ENCODE data around the gene CLUH.

CLUH gene, protein sequence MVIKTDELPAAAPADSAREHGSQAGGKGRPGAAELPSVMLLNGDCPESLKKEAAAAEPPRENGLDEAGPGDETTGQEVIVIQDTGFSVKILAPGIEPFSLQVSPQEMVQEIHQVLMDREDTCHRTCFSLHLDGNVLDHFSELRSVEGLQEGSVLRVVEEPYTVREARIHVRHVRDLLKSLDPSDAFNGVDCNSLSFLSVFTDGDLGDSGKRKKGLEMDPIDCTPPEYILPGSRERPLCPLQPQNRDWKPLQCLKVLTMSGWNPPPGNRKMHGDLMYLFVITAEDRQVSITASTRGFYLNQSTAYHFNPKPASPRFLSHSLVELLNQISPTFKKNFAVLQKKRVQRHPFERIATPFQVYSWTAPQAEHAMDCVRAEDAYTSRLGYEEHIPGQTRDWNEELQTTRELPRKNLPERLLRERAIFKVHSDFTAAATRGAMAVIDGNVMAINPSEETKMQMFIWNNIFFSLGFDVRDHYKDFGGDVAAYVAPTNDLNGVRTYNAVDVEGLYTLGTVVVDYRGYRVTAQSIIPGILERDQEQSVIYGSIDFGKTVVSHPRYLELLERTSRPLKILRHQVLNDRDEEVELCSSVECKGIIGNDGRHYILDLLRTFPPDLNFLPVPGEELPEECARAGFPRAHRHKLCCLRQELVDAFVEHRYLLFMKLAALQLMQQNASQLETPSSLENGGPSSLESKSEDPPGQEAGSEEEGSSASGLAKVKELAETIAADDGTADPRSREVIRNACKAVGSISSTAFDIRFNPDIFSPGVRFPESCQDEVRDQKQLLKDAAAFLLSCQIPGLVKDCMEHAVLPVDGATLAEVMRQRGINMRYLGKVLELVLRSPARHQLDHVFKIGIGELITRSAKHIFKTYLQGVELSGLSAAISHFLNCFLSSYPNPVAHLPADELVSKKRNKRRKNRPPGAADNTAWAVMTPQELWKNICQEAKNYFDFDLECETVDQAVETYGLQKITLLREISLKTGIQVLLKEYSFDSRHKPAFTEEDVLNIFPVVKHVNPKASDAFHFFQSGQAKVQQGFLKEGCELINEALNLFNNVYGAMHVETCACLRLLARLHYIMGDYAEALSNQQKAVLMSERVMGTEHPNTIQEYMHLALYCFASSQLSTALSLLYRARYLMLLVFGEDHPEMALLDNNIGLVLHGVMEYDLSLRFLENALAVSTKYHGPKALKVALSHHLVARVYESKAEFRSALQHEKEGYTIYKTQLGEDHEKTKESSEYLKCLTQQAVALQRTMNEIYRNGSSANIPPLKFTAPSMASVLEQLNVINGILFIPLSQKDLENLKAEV (N-terminal part only)

GRCh38 chr17:2711608-2712299 is at the start of gene CLUH:
TSS of gene CLUH (minus strand) at chr17:2711764. CDS start at chr17:2711661, 103 bp downstream.
- peak; percentile 69 to 71 for DNase-seq

DNA sequence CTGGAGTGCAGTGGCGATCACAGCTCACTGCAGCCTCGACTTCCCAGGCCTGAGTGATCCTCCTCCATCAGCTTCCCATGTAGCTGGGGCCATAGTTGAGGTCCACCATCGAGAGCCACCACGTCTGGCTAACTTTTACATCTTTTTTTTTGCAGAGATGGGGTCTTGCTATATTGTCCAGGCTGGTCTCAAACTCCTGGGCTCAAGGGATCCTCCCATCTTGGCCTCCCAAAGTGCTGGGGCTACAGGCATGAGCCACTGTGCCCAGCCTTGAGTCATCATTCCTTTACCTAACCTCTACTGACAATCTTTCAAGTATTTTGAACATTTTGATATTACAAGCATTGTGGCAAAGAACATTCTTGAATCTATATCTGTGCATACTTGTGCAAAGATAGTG is 47.3 kb upstream of the CLUH start:
- no peak for DNase-seq

- DNase-seq = no peak
Measured at GRCh38 chr17:2755891-2756724, 44.5 kb upstream of the CLUH start.

- no peak for DNase-seq
Measured at GRCh38 chr17:2751491-2751890, 39.9 kb upstream of the CLUH start.

- no peak for DNase-seq
Measured at GRCh38 chr17:2750721-2751120, 39.2 kb upstream of the CLUH start.

DNA sequence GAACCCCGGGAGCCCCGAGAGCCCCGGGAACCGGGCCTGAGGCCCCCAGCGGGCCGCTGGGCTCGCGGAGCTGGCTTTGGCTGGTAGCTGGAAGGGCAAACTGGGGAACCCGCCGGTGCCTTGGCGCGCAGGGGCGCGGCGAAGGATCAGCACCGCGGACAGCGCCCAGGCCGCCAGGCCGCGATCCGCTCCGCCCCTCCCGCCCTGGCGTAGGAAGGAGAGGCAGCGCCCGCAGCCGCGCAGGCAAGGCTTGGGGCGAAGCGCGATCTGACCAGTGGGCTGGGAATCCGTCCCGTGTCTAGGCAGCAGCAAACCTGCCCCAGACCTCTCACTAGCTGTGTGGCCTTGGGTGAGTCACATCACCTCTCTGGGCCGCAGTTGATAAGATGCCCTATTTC is 38.2 kb upstream of the CLUH start:
- peak in 1 of 2 experiments; percentile 22 for DNase-seq

- no peak for DNase-seq
Measured at GRCh38 chr17:2749058-2749783, 37.7 kb upstream of the CLUH start, which contains the start of gene CCDC92B. TSS of gene CCDC92B (minus strand) at chr17:2749652. CDS start at chr17:2735145, 14,507 bp downstream.

- DNase-seq = no peak
Measured at GRCh38 chr17:2745317-2746037, 33.9 kb upstream of the CLUH start.

DNA sequence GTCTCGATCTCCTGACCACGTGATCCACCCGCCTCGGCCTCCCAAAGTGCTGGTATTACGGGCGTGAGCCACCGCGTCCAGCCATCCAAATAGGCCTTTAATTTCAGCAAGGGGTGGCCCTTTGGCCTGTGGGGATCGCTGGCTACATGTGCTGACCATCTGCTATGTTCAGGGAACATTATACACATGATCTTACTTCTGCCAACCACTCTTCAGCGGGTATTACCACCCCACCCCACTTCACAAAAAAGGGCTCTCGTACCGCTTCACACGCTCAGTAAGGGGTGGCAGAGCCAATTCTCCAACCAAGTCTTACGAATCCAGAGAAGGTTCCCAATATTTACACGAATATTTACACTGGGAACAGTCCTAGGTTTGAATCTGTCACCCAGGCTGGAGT is 26.1 kb upstream of the CLUH start:
- no peak for DNase-seq

DNA sequence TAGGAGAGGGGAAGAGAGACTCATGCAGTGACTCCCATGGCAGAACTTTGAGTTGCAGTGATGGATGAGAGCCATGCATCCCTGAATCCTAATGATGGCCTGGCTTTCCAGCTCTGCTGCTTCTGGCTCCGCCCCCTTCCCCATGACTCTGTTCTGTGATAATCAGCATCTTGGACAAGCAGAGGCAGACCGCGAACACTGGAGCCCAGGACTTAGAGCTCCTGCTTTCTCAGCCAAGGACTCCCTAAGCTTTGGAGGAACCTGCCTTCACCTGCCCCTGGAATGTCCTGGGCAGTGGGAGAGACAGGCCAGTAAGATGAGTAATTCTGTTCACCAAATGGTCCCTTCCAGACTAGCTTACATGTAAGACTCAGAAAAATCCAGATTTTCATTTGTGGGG is 25.4 kb upstream of the CLUH start:
- no peak for DNase-seq

DNA sequence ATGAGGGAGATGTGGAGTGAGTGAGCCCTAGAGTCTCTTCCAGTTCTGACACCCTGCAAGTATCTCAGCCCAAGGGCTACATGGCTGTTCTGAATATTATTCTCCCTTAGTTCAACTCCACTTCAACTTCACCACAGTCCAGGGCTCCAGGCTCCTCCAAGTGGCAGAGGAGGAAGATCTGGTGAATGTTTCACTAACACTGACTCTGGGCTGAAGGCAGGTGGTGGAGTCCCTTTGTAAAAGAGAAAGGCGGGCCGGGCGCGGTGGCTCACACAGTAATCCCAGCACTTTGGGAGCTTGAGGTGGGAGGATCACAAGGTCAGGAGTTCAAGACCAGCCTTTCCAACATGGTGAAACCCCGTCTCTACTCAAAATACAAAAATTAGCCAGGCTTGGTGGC is 24.3 kb upstream of the CLUH start:
- no peak for DNase-seq

DNA sequence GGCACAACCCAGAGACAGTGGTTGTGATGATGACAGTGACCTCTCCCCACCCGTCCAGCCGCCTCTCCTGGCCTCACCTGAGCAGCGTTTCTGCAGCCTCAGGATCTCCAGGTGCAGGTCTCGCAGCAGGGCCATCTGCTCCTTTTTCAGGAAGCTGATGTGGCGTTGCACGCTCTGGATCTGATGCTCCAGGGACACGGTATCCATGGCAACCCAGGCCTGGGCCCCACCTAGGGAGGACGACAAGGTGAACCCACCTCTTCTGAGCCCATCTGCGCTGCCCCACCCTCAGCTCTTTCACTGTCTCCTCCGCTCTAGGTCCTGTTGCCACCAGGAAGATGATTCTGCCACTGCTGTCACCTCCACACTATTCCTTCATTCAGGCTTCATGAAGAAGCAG is 23.4 kb upstream of the CLUH start:
- no peak for DNase-seq

DNA sequence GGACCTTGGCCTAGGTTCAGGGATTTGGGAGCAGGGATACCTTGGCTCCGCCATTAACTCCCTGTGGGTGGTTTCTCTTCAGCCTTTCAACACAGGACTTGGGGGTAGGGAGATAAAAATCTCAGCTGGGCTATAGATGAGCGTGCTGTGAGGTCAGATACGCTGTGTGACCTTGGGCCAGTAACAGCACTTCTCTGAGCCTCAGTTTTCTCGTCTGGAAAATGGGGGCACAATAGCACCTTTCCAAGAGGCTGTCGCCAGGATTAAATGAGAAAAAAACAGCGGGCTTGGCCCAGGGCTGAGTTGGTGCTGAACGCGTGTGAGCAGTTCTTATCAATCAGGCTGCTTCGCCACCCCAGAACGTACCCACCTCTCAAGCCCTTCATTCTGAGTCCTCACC is 20.2 kb upstream of the CLUH start:
- DNase-seq = no peak

GRCh38 chr17:2730764-2731353 is 19.3 kb upstream of the CLUH start:
- no peak for DNase-seq

DNA sequence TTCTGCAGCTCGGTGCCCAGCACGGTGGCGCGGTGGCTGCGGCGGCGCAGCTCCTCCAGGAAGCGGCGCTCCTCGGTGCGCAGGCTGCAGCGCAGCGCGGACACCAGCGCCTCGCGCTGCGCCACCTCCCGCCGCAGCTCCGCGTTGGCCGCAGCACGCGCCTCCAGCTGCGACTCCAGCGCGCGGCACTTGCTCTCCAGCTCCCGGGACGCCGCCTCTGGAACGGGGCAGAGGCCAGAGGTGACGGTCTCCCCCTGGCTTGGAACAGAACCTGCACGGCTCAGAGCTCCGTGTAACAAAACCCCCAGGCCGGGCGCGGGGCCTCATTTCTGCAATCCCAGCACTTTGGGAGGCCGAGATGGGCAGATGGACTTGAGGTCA is 13.2 kb upstream of the CLUH start:
- DNase-seq = no peak

GRCh38 chr17:2723997-2724783 is 12.6 kb upstream of the CLUH start:
- DNase-seq = no peak

DNA sequence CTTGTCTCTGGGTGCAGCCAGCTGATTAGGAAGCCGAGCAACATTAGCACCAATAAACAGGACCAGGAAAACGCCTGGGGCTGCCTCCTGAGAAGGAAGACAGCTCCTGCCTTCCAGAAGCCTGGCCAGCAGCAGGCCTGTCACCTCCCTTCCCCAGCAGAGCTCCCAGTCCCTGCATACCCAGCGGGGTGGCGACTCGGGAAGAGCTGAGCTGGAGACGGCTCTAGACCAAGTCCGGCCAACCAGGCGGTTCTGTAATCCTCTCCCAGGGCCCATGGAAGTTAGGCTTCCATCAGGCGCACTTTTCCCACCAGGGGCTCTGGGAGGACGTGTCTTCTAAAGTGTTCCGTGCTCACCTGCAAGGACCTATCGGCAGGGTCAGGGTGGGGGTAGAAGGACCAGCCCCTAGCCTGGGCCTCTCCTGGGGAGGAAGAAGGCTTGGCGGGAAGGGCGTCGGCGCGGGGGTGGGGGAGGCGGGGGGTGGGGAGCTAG is 12.0 kb upstream of the CLUH start:
- DNase-seq = no peak

GRCh38 chr17:2722611-2723010 is 11.0 kb upstream of the CLUH start:
- no peak for DNase-seq

DNA sequence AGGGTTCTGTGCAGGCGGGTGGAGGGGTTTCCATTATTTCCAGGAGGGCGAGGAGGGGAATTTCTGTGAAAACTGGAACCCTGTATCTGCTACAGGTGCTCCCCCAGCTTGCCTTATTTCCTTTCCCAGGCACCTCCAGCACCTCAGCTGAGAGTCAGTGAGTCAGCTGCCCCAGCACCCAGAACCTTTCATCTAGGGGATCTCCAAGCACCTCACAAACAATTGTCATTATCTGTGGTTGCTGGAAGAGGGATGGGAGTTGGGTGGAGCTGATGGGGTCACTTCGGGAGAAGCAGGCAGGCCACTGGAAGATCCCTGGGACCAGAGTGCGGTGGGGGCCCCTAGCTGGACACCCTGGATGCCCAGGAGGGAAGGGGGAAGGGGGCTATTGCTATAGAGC is 10.0 kb upstream of the CLUH start:
- DNase-seq = no peak
